Fibroblast of peridontal ligament (primary cell): ENCODE measurements around the gene CXCR3.
"Not testable (repeated sequence)": the region's sequence is repeated elsewhere in the genome, so short reads cannot be mapped to it uniquely, and the experiment has no call there.

ENCODE experiments used
- DNase-seq: peaks from one replicate; pipeline ENCODE4 v3.0.0-alpha.2; 2010; ENCODE audit errors: extremely low read depth

CXCR3 gene

DNA sequence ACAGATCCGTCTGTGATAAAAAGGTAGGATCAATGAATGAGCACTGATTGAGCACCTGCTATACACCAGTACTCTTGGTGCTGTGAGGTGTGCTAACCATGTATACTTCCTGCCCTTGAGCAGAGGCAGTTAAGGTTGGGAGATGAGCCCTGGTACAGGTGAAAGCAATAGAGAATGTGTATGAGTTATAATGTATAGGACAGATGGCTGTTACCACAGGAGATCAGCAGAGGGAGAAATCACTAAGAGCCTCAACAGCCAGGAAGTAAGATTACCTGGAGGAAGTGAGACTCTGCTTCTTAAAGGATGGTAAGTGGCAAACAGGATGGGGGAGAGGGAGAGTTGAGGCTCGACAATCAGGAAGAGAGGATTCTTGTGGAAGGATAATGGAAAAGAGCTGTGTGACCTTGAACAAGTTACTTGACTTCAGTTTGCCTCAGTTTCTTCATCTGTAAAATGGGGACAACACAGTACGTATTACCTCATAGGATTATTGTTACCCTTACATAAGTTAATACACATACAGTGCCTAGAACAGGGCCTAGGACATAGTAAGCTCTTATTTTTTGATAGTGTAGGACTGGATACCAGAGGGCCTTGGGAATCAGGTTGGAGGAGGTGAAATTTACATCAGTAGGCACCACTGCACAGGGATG is 9.1 kb downstream of the CXCR3 start:
- DNase-seq: no peak

GRCh38 chrX:71607488-71607887 is 10.8 kb downstream of the CXCR3 start:
- DNase-seq: no peak

DNA sequence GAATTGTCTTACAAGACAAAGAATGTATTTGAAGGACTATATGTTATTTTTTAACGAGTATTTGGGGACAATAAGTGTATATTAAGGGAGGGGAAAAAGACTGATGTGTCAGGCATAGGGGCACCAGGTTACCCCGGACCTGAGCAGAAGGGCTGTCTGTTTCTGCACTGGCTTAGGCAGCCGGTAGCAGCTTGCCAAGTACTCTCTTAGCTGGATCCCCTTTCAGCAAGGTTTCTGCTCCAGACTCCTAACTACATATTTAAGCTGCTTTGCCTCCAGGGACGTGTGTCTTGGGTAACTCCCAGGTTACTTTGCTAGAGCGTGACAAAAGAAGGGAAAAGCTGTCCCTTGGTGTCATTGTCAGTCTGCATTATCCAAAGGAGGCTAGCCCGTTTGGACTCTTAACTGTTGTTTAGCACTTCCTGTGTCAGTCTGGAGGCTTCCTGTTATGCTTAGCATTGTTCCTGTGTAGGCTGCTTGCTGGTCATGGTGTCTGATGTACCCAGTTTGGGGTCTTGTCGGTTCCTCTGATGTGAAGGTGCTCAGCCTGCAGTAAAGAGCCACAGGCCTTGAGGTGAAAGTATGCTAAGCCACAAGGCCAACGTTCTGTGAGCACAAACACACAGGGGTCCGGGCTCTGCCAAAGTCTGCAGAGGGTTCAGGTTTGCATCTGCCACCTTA is 11.6 kb downstream of the CXCR3 start:
- DNase-seq: no peak

DNA sequence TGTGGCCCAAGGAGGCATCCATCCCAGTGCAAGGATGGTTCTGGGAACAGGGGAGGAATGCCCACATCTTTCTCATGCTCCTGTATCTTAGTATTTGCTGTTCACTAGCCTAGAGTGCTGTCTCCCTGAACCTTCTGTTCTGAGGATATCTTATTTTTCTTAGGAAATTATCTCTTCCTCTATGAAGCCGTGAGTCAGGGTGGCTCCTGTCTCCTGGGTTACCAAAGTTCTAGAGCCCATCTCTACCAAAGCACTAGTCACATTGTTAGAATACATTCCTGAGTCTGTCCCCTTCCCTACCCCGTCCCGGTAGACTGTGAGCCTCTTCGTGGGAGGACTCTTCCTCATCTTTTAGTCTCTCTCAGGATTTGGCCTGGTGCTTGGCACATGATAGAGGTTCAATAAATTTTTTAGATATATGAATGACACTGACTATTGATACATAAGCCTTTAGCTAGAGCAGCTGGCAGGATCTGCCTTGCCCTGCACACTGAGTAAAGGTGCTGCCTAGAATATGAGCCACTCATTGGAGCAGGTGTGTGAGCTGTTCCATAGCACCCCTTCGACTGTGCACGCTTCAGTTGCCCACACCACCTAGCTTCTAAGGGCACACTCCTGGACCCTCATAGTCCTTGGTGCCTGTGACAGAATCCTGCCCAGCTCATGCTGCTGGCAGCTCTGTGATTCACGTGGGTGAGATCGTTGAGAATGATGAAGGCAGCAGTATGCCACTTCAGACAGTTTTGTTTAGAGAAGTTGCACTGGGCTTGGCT is 13.3 kb downstream of the CXCR3 start:
- no peak for DNase-seq

- DNase-seq: no peak
Observed at GRCh38 chrX:71604141-71604540, 14.2 kb downstream of the CXCR3 start.

- no peak for DNase-seq
Observed at GRCh38 chrX:71603618-71604017, 14.7 kb downstream of the CXCR3 start.

DNA sequence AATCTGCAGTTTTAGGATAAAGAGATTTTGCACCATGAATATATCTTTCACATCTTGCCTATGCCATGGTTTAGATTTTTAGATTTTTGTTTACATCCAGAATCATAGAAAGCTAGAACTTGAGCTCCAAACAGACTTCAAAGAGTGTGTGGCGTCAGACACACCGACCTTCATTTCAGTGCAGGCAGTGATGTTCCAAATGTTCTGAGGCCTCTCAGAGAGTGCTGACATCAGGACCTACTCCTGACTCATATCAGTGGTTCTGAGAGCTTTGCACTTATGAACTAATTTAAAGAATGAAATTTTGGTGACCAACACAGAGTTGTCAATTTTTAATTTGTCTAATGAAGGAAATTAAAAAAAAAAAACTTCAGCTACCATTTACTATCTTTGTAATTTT is 18.3 kb downstream of the CXCR3 start:
- DNase-seq: no peak

GRCh38 chrX:71593210-71593609 is 25.1 kb downstream of the CXCR3 start:
- DNase-seq: not testable (repeated sequence)

- DNase-seq: no peak
Observed at GRCh38 chrX:71586929-71587328, 31.4 kb downstream of the CXCR3 start.

GRCh38 chrX:71581210-71581609 is 37.1 kb downstream of the CXCR3 start:
- DNase-seq: no peak

- DNase-seq: no peak
Observed at GRCh38 chrX:71579990-71580380, 38.3 kb downstream of the CXCR3 start.

- DNase-seq: no peak
Observed at GRCh38 chrX:71579136-71579989, 38.9 kb downstream of the CXCR3 start.

DNA sequence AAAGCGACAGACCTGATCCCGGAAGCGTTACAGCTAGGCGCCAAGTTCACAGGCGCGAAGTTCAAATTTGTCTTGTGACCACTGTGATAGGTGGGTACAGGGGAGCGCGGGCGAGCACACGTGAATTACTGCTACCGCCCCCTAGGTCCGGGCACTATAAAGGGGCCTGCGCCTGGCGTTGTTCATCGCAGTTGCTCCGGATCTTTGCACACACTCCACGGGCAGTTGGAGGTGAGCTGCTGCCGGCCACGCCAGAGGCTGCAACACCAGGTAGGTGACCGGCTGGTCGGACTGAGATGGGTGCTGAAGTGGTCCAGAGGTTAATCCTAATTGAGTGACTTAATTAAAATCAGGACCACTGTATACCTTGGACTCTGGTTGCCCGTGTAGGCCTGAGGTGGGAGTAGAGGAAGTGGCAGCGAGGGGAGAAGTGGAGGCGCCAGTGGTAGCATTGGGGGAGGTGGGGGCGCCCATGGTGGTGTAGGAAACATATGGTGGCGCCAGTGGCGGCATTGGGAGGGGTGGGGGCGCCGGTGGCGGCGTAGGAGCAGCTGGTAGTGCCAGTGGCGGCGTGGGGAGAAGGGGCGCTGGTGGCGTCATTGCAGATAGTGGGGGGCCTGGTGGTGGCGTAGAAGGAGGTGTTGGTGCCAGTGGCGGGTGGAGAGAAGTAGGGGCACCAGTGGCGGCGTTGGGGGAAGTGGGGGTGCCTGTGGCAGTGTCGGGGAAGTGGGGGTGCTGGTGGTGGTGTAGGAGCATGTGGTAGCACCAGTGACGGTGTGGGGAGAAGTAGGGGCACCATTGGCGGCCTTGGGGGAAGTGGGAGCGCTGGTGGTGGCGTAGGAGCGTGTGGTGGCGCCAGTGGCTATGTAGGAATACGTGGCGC is 39.8 kb downstream of the CXCR3 start, which contains the start of gene GCNA:
TSS of gene GCNA (plus strand) at position 185 of the 883 bp plus-strand sequence. CDS start 2,385 bp downstream, outside the sequence.
- no peak for DNase-seq

DNA sequence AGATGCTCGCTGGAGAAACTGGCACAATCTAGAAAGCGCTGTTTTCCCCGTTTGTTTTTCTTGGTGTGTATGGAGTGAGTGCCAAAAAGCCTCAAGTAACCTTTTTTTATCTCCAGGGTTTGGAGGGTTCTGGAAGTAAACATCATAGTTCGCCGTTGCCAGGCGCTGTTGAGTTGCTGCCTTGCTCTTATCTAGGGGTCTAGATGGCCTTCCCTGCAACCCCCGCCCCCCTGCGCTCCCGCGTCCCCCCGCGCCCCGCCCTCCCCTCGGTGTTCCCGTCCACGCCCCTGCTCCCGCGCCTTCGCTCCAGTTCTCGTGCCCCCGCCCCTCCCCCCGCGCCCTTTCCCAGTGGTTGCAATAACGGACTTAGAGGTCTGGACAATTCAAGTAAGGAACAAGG is 40.6 kb downstream of the CXCR3 start:
- DNase-seq: no peak

- no peak for DNase-seq
Observed at GRCh38 chrX:71573590-71573989, 44.7 kb downstream of the CXCR3 start.

- not testable (repeated sequence) for DNase-seq
Observed at GRCh38 chrX:71571390-71571789, 46.9 kb downstream of the CXCR3 start.
